ENCODE data around the gene AK4. TPM values are rescaled to one million over a fixed set of nuclear protein-coding genes. Genes with fewer than 3 reads are reported as not detected.

The AK4 gene
- total RNA-seq, 1 donor from 2014 or later, result 23.4 TPM

GRCh38 chr1:65197636-65198035, 49.6 kb downstream of the AK4 start:
- DNase-seq (ENCODE audit: extremely low spot score, unreplicated experiment), result no peak
- no peaks in the 10 kb centered on the region for H3K9me3 Mint-ChIP-seq (ENCODE audit: unreplicated experiment)
- peaks cover 6% of the 10 kb centered on the region for H3K27me3 Mint-ChIP-seq (ENCODE audit: unreplicated experiment)
- no peak overlapping the region for H3K27ac Mint-ChIP-seq (ENCODE audit: unreplicated experiment)
- peaks cover 14% of the 10 kb centered on the region for H3K4me1 Mint-ChIP-seq (ENCODE audit: unreplicated experiment)
- peaks cover 13% of the 10 kb centered on the region for H3K36me3 Mint-ChIP-seq (ENCODE audit: unreplicated experiment)
- no peak overlapping the region for H3K4me3 Mint-ChIP-seq (ENCODE audit: unreplicated experiment)
- TF ChIP-seq CTCF (IDR thresholded peaks at IDR 0.05), result no peak

- Mint-ChIP-seq H3K27me3 (ENCODE audit: unreplicated experiment) (peaks cover 6% of the 10 kb centered on the region), H3K4me1 (ENCODE audit: unreplicated experiment) (peaks cover 14% of the 10 kb centered on the region), H3K9me3 (ENCODE audit: unreplicated experiment) (no peaks in the 10 kb centered on the region), H3K27ac (ENCODE audit: unreplicated experiment) (no peak overlapping the region), H3K4me3 (ENCODE audit: unreplicated experiment) (no peak overlapping the region), H3K36me3 (ENCODE audit: unreplicated experiment) (peaks cover 13% of the 10 kb centered on the region)
- TF ChIP-seq CTCF (IDR thresholded peaks at IDR 0.05), result no peak
- DNase-seq (ENCODE audit: extremely low spot score, unreplicated experiment), result no peak
Observed at GRCh38 chr1:65198096-65198495, 50.1 kb downstream of the AK4 start.

- DNase-seq (ENCODE audit: extremely low spot score, unreplicated experiment), result no peak
- Mint-ChIP-seq H3K27ac (ENCODE audit: unreplicated experiment) (no peak overlapping the region), H3K27me3 (ENCODE audit: unreplicated experiment) (peaks cover 6% of the 10 kb centered on the region), H3K4me1 (ENCODE audit: unreplicated experiment) (peaks cover 16% of the 10 kb centered on the region), H3K9me3 (ENCODE audit: unreplicated experiment) (no peaks in the 10 kb centered on the region), H3K4me3 (ENCODE audit: unreplicated experiment) (no peak overlapping the region), H3K36me3 (ENCODE audit: unreplicated experiment) (peaks cover 12% of the 10 kb centered on the region)
- TF ChIP-seq CTCF (IDR thresholded peaks at IDR 0.05), result no peak
Observed at GRCh38 chr1:65200411-65200810, 52.4 kb downstream of the AK4 start.

GRCh38 chr1:65206836-65207235, 58.8 kb downstream of the AK4 start:
- no peak overlapping the region for H3K4me3 Mint-ChIP-seq (ENCODE audit: unreplicated experiment)
- no peak overlapping the region for H3K27ac Mint-ChIP-seq (ENCODE audit: unreplicated experiment)
- H3K36me3 Mint-ChIP-seq (ENCODE audit: unreplicated experiment), result no peaks in the 10 kb centered on the region
- DNase-seq (ENCODE audit: extremely low spot score, unreplicated experiment), result no peak
- peaks cover 7% of the 10 kb centered on the region for H3K4me1 Mint-ChIP-seq (ENCODE audit: unreplicated experiment)
- no peaks in the 10 kb centered on the region for H3K9me3 Mint-ChIP-seq (ENCODE audit: unreplicated experiment)
- H3K27me3 Mint-ChIP-seq (ENCODE audit: unreplicated experiment), result peaks cover 4% of the 10 kb centered on the region
- TF ChIP-seq CTCF (IDR thresholded peaks at IDR 0.05), result no peak

GRCh38 chr1:65207317-65207716, 59.3 kb downstream of the AK4 start:
- no peak for DNase-seq (ENCODE audit: extremely low spot score, unreplicated experiment)
- Mint-ChIP-seq H3K4me1 (ENCODE audit: unreplicated experiment) (peaks cover 7% of the 10 kb centered on the region), H3K9me3 (ENCODE audit: unreplicated experiment) (no peaks in the 10 kb centered on the region), H3K36me3 (ENCODE audit: unreplicated experiment) (no peaks in the 10 kb centered on the region), H3K27ac (ENCODE audit: unreplicated experiment) (no peak overlapping the region), H3K27me3 (ENCODE audit: unreplicated experiment) (peaks cover 4% of the 10 kb centered on the region), H3K4me3 (ENCODE audit: unreplicated experiment) (no peak overlapping the region)
- TF ChIP-seq CTCF (IDR thresholded peaks at IDR 0.05), result no peak
